ENCODE measurements around the gene UNC5CL. TPM values are rescaled to one million over a fixed set of nuclear protein-coding genes. Genes with fewer than 3 reads are reported as not detected.
"Not testable (repeated sequence)": the region's sequence is repeated elsewhere in the genome, so short reads cannot be mapped to it uniquely, and the experiment has no call there.

UNC5CL gene
- total RNA-seq, 1 experiment from 2014 or later, result 2.2 TPM

GRCh38 chr6:41009669-41010068 is 29.4 kb downstream of the UNC5CL start (continued):
- TF ChIP-seq, protein P1, sequence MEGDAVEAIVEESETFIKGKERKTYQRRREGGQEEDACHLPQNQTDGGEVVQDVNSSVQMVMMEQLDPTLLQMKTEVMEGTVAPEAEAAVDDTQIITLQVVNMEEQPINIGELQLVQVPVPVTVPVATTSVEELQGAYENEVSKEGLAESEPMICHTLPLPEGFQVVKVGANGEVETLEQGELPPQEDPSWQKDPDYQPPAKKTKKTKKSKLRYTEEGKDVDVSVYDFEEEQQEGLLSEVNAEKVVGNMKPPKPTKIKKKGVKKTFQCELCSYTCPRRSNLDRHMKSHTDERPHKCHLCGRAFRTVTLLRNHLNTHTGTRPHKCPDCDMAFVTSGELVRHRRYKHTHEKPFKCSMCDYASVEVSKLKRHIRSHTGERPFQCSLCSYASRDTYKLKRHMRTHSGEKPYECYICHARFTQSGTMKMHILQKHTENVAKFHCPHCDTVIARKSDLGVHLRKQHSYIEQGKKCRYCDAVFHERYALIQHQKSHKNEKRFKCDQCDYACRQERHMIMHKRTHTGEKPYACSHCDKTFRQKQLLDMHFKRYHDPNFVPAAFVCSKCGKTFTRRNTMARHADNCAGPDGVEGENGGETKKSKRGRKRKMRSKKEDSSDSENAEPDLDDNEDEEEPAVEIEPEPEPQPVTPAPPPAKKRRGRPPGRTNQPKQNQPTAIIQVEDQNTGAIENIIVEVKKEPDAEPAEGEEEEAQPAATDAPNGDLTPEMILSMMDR (IDR thresholded peaks at IDR 0.05 in 2 of 3, conservative IDR thresholded peaks at IDR 0.05 in 1 of 3; ENCODE audit: borderline replicate concordance in 1 of 3, insufficient read depth in 1 of 3, low read depth in 2 of 3, low read length in 2 of 3), result no peak
- no peak for TF ChIP-seq FOSL1 (IDR thresholded peaks at IDR 0.05; ENCODE audit: low read depth)
- TF ChIP-seq SRF (IDR thresholded peaks at IDR 0.05; ENCODE audit: low read depth), result no peak
- no peak for TF ChIP-seq MAX (IDR thresholded peaks at IDR 0.05)
- TF ChIP-seq TCF7L2 (IDR thresholded peaks at IDR 0.05; ENCODE audit: borderline replicate concordance, extremely low read depth, insufficient read depth, insufficient read length), result no peak
- TF ChIP-seq ZBTB33 (IDR thresholded peaks at IDR 0.05; ENCODE audit: extremely low read depth, insufficient replicate concordance, low read length), result no peak
- no peak for TF ChIP-seq YY1 (IDR thresholded peaks at IDR 0.05; ENCODE audit: extremely low read depth, insufficient replicate concordance, low read depth, low read length)
- no peak for TF ChIP-seq JUND (IDR thresholded peaks at IDR 0.05)

DNA sequence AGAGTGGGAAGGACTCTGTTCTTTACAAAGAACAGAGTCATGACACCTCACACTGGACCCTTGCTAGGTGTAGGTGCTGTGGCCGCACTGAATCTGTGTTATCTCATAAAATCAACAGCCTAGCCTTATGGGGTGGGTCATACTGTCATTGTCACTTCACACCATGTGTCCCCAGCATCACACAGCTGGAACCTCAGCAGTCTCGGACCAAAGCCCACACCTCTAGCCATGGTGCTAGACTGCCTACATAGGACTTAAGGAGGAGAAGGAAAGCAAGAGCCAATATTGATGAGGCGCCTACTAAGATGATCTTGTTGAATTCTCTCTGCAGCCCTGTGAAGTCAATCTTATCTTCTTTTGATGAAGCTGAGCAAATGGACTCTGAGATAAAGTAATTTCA is 31.0 kb downstream of the UNC5CL start:
- Histone ChIP-seq H3K9me2 (ENCODE audit: insufficient read depth) (no peaks in the 10 kb centered on the region), H3K27me3 (ENCODE audit: insufficient read depth, low read length) (no peaks in the 10 kb centered on the region), H3K9ac (ENCODE audit: low read length) (no peak overlapping the region), H3K4me2 (ENCODE audit: low read length) (no peak overlapping the region), H3K4me3 (replicated peaks in 1 of 2; ENCODE audit: low read depth in 1 of 2, low read length in 2 of 2) (no peak overlapping the region), H4K20me1 (ENCODE audit: insufficient read depth) (no peaks in the 10 kb centered on the region), H3K9me3 (ENCODE audit: control insufficient read depth in 1 of 2, insufficient read depth in 1 of 2, low read depth in 1 of 2, low read length in 2 of 2) (no peaks in the 10 kb centered on the region), H3K4me1 (ENCODE audit: control insufficient read depth in 1 of 2, insufficient read depth in 2 of 2, low read length in 2 of 2) (no peaks in the 10 kb centered on the region), H3K27ac (ENCODE audit: low read depth, low read length) (no peak overlapping the region), H3K79me2 (ENCODE audit: insufficient read depth, low read length) (no peaks in the 10 kb centered on the region), H3K36me3 (ENCODE audit: control insufficient read depth in 1 of 2, insufficient read depth in 2 of 2, low read length in 2 of 2) (no peaks in the 10 kb centered on the region), H2AFZ (ENCODE audit: low read depth, low read length, poor library complexity, severe bottlenecking) (no peak overlapping the region)
- no TSS peak for BruUV-seq (replicated peaks)
- ChIA-PET CTCF (interaction anchor here (1.3 kb wide), 1 partner anchor 20 kb away, joined by 4 read pairs; no protein-coding TSS in a partner anchor), RAD21 (ENCODE audit: low non-redundant PET in 1 of 2, low total read pairs in 2 of 2, uncharacterized antibody in 2 of 2, unreplicated experiment in 2 of 2) (interaction anchor here in 1 of 2 experiments (0.6 kb wide), 1 partner anchor 105 kb away, joined by 3 read pairs; no protein-coding TSS in a partner anchor), POLR2A (no interaction called here)
- DNase-seq (ENCODE audit: low read depth, low spot score), result no peak
- no peak for ATAC-seq
- TF ChIP-seq EZH2phosphoT487 (IDR thresholded peaks at IDR 0.05; ENCODE audit: borderline replicate concordance) (no peak), ZNF274 (IDR thresholded peaks at IDR 0.05; ENCODE audit: low read depth, low read length) (no peak), ZFX (IDR thresholded peaks at IDR 0.05) (no peak)
- intact Hi-C loops (cut with micrococcal nuclease), result loop anchor here (5.0 kb wide), 1 partner anchor 309 kb away; no protein-coding TSS in a partner anchor

DNA sequence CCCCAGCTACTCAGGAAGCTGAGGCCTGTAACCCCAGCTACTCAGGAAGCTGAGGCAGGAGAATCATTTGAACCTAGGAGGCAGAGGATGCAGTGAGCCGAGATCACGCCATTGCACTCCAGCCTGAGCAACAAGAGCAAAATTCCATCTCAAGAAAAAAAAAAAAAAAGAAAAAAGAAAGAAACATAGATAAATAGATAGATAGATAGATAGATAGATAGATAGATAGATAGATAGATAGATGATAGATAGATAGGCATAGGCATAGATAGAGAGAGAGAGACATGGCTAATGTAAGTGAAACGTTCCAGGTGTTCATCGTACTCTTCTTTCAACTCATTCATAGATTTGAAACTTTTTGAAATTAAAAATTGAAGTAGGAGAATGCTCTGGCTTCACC is 32.0 kb downstream of the UNC5CL start:
- H3K4me1 ChIP-seq (ENCODE audit: control insufficient read depth in 1 of 2, insufficient read depth in 2 of 2, low read length in 2 of 2); H3K4me2 ChIP-seq (ENCODE audit: low read length); H3K9ac ChIP-seq (ENCODE audit: low read length); DNase-seq (ENCODE audit: low read depth, low spot score); CTCF ChIA-PET; H3K79me2 ChIP-seq (ENCODE audit: insufficient read depth, low read length); ATAC-seq; H3K9me3 ChIP-seq (ENCODE audit: control insufficient read depth in 1 of 2, insufficient read depth in 1 of 2, low read depth in 1 of 2, low read length in 2 of 2); RAD21 ChIA-PET (ENCODE audit: low non-redundant PET in 1 of 2, low total read pairs in 2 of 2, uncharacterized antibody in 2 of 2, unreplicated experiment in 2 of 2); H3K27me3 ChIP-seq (ENCODE audit: insufficient read depth, low read length); H3K9me2 ChIP-seq (ENCODE audit: insufficient read depth); H2AFZ ChIP-seq (ENCODE audit: low read depth, low read length, poor library complexity, severe bottlenecking); POLR2A ChIA-PET; BruUV-seq (replicated peaks); H3K27ac ChIP-seq (ENCODE audit: low read depth, low read length); H3K36me3 ChIP-seq (ENCODE audit: control insufficient read depth in 1 of 2, insufficient read depth in 2 of 2, low read length in 2 of 2); H4K20me1 ChIP-seq (ENCODE audit: insufficient read depth); H3K4me3 ChIP-seq (replicated peaks in 1 of 2; ENCODE audit: low read depth in 1 of 2, low read length in 2 of 2): not testable (repeated sequence)
- intact Hi-C loops (cut with micrococcal nuclease), result loop anchor here (1.0 to 5.0 kb wide), 3 partner anchors 20 to 310 kb away; no protein-coding TSS in a partner anchor
